ENCODE measurements around the gene TEX22.

DNA sequence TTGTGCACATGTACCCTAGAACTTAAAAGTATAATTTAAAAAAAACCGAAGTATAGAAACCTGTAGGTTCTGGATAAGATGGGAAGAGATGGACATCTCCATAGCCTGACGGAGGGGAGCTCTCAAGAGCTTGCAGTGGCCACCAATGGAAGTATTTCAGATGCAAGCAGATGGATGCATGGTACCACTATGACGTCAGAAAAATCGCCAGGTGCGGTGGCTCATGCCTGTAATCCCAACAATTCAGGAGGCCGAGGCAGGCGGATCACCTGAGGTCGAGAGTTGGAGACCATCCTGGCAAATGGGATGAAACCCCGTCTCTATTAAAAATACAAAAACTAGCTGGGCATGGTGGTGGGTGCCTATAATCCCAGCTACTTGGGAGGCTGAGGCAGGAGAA, 3.4 kb downstream of the TEX22 start:
- TF ChIP-seq, protein P1, sequence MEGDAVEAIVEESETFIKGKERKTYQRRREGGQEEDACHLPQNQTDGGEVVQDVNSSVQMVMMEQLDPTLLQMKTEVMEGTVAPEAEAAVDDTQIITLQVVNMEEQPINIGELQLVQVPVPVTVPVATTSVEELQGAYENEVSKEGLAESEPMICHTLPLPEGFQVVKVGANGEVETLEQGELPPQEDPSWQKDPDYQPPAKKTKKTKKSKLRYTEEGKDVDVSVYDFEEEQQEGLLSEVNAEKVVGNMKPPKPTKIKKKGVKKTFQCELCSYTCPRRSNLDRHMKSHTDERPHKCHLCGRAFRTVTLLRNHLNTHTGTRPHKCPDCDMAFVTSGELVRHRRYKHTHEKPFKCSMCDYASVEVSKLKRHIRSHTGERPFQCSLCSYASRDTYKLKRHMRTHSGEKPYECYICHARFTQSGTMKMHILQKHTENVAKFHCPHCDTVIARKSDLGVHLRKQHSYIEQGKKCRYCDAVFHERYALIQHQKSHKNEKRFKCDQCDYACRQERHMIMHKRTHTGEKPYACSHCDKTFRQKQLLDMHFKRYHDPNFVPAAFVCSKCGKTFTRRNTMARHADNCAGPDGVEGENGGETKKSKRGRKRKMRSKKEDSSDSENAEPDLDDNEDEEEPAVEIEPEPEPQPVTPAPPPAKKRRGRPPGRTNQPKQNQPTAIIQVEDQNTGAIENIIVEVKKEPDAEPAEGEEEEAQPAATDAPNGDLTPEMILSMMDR (conservative IDR thresholded peaks at IDR 0.05) = no peak
- TF ChIP-seq ZFX (IDR thresholded peaks at IDR 0.05) = no peak

Measured in C4-2B (cell line).